Body of pancreas (tissue), 4 donors: Measurements from ENCODE around the gene CELSR1.

Experiments
- CTCF ChIP-seq, 7 experiments: fragments of 450-650 bp in 4 of 7; fragments of 200-600 bp in 3 of 7; sonication (generic) in 3 of 7; IDR thresholded peaks; one replicate each; pipeline ENCODE4 v1.5.1; 2016 to 2019; ENCODE audit warnings: antibody characterized with exemption in 7 of 7
- POLR2A ChIP-seq, 3 donors: fragments of 450-650 bp; IDR thresholded peaks; one replicate each; pipeline ENCODE4 v1.6.1; 2016; ENCODE audit warnings: antibody characterized with exemption in 3 of 3, mild to moderate bottlenecking in 2 of 3

- TF ChIP-seq CTCF (IDR thresholded peaks at IDR 0.05) (no peak), POLR2A (IDR thresholded peaks at IDR 0.05) (no peak)
These were observed 162.6 kb downstream of the CELSR1 start for GRCh38 chr22:46374663-46375474.
